ENCODE measurements around the gene SLC10A7.

SLC10A7 gene

DNA sequence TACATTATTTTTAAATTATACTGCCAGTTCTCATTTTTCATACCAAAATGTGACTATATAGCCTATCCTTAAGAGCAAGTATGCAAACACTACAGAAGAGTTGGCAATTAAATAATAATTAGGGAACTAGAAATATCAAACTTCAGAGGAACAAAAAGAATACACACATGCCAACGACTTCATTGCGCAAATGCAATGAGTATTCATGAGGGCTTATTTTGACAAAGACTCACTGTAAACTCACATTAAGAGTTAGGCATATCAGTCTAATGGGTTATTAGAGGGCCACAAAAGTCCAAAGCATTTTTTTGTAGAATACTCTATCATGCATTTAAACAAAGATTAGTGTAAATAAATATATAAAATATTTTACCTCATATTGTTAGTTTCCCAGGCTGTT is 31.6 kb downstream of the SLC10A7 start:
- DNase-seq: no peak

DNA sequence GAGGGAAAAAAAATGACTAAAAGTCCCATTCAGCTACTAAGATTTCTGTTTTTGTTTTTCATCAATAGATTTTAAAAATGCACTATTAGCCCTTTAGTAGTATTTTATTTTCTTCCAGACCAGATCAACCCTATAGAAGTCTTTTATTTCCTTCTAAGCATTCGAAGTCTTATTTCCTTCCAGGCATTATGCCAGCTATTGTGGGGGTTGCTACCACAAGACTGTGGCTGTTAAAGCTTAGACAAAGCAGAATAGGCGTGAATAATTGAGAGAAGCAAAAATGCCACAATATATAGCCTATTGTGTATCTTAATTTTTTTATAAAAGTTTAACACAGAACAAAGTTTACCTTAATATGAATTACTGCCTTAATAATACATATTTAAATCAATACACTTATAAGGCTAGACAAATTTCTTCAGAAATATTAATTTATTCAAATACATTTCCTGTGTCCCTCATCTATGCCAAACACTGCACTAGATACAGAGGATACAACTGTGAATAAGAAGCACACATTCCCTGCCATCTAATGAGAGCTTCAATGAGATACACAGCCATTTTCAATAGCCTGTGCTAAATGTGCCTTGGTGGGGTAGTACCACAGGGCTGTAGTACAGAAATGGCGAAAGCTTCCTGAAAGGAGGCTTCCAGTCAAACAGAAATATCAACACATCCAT is 33.1 kb downstream of the SLC10A7 start:
- DNase-seq: no peak

DNA sequence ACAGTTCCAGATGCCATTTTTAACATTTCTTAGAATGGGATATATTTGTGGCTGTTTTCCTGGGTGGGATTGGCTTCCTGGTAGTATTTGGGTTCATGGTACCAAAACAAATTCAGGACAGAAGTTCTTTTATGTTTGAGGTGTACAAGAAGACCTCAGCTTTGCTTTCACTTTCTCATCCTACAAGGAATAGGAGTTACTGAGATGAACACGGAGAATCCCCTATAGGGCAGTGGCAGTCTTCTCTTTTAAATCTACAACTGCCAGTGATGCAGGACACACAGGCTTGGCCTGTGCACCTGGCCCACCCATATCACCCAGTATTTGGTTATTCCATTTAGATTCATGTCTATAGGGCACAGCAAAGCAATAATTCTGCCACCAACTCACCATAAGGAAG is 35.2 kb downstream of the SLC10A7 start:
- DNase-seq: no peak

DNA sequence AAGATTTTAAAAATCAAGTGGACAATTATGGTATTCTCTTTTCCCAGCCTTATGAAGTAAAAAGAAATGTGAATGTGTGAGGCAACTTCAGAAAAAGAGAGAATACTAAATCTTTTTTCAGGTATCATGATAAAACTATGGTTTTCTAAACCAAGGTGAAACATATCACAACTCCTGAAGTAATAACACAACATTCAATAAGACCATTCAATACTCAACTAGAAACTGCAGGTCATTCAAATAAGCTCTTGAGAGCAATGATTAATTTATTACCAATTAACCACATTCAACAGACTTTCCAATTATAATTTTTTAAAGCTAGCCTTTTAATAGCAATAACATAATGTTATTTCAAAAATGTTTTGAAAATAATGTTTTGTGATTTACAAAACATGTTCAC is 35.8 kb downstream of the SLC10A7 start:
- no peak for DNase-seq

DNA sequence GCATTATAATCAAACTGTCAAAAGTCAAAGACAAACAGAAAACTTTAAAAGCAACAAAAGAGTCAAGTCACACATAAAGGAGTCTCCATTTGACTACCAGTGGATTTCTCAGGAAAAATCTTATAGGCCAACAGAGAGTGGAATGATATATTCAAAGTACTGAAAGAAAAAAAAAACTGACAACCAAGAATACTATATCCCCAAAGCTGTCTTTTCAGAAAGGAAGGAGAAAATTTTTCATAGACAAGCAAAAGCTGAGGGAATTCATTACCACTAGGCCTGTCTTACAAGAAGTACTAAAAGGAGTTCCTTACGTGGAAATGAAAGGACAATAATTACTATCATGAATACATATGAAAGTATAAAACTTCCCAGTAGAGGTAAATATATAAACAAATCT is 39.0 kb downstream of the SLC10A7 start:
- DNase-seq: no peak

DNA sequence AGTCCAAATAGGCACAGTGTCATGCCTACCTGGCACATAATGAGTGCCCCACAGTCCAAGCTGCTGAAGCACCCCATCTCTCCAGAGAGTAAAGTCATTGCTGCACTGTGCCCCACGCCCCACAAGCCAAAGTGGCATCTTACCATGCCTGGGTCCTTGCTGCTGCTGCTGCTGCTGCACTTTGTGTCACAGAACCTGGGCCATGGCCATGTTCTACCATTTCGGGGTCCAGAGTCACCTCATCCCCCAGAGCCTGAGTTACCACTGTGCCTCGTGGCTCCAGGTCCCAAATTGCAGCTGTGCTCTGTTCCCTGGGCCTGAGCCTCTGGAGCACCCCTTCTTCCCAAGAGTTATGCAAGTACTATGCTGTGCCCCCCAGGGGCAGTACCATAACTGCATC is 40.5 kb downstream of the SLC10A7 start:
- no peak for DNase-seq

- DNase-seq: no peak
Measured at GRCh38 chr4:146478009-146478408, 43.7 kb downstream of the SLC10A7 start.

- no peak for DNase-seq
Measured at GRCh38 chr4:146477054-146477453, 44.7 kb downstream of the SLC10A7 start.

- no peak for DNase-seq
Measured at GRCh38 chr4:146472404-146472803, 49.3 kb downstream of the SLC10A7 start.

- no peak for DNase-seq
Measured at GRCh38 chr4:146470604-146471003, 51.1 kb downstream of the SLC10A7 start.

GRCh38 chr4:146469022-146469421 is 52.7 kb downstream of the SLC10A7 start:
- DNase-seq: no peak

DNA sequence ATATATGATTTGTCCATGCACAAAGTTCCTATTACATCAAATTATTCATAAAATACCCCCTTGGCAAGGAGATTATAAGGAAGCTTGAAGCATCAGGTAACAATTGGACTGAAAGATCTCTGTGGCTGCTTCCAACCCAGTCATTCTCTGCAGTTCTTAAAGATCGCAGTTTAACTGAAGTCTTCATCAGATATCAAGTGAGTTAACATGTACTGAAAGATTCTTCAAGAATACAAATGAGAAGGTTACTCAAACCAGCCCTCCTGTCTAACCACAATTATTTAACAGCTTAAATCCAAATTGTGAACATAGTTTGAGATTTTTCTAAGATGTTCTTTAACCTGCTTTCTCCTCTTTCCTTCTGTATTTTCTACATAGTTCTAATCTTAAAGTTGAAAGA is 56.1 kb downstream of the SLC10A7 start:
- no peak for DNase-seq

- no peak for DNase-seq
Measured at GRCh38 chr4:146462251-146462650, 59.5 kb downstream of the SLC10A7 start.

- DNase-seq: no peak
Measured at GRCh38 chr4:146458594-146458993, 63.1 kb downstream of the SLC10A7 start.

DNA sequence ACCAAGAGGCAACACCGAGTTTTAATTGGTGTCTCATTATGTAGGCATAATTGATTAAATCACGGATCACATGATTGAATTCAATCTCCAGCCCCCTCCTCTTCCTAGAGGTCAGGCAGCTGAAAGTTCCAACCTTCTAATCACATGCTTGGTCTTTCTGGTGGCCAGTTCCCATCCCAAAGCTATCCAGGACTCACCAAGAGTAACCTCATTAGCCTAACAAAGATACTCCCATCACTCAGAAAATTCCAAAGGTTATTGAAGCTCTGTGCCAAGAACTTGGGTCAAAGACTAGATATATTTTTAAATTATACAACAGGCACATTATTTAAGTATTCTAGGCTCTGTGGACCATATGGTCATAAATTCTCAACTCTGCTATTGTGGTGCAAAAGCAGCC is 65.1 kb downstream of the SLC10A7 start:
- no peak for DNase-seq

DNA sequence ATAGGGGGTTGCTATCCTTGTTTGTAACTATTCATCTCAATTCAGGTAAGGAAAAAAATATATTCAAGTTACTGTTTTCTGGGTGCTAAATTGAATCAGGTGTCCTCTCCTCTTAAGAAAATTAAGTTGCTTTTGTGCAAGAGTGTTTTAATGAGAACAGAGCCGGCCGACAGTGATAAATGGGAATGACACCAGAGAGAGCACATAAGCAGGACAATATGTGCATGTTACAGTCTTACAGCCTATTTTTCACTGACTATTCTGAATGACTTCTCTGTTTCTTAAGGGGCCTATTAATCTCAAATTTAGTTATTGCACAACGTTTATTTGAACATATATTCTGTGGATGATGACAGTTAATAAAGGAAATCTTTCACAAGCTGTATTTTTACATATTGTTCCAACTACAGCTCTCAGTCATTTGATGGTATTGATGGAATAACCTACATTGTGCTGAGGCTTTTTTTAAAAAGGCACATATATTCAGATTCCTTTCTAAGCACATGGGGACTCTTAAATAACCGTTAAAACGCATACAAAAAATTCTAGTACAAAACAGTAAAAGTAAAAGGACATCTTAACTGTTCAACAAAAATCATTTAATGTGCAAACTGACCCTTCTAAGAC is 68.4 kb downstream of the SLC10A7 start:
- DNase-seq: no peak

GRCh38 chr4:146450524-146450923 is 71.2 kb downstream of the SLC10A7 start:
- no peak for DNase-seq

- no peak for DNase-seq
Measured at GRCh38 chr4:146446555-146446954, 75.2 kb downstream of the SLC10A7 start.

DNA sequence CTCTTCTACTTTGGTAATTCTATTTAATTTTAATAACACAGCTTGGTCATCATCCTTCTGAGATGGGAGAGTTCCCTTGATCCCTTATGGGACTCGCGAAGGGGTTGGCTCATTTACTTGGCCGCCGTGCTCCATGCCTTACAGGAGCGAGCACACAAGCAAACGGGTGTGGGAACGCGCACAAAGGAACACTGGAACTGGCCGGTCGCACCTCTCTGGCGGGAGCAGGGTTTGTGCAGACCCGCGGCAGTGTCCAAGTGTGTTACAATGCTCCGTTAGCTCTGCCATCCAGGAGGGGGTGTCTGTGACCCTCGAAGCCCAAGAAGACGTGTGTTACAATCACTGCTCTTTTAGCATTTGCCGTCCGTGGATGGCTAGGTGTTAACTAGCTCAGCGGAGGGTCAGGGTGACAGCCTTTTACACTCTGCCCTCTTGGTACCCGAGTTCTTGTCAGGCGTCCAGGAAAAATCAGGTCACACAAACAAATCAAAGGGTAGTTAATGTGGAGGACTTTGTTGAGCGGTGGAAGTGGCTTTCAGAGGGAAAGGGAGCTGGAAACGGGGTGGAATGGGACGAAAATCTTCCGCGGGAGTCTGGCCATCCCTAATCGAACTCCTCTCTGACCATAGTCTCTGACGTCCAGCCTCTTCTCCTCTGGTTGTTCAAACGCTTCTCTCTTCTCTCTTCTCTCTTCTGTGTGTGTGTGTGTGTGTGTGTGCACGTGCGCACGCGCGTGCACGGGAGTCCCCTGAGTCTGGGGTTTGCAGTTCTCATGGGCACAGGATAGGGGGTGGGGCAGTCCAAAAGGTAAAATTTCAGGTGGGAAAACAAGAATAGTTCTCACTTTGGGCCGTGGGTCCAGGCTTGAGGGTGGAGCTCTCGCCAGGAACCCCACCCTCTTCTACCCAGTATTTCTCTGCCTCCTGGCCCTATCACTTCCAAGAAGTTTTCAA is 76.3 kb downstream of the SLC10A7 start:
- DNase-seq: no peak

DNA sequence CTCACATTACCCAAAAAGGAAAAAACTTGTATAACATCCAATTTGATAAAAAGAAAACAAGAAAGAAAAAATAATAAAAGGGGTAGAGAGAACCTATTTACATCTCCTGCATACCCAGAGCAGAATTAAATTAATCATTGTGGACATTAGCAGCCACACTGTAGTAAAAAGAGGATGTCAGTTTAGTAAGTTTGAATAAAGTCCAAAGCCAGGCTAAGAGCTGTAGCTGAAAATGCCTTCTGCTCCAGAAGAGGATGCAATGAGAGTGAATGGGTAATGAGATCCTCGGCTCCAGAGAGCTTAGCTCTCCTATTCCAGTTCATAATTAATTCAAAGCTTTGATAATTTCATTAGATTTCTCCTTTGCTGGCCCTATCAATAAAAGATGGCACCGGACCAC is 78.2 kb downstream of the SLC10A7 start:
- no peak for DNase-seq

GRCh38 chr4:146442801-146443200 is 78.9 kb downstream of the SLC10A7 start:
- DNase-seq: no peak

DNA sequence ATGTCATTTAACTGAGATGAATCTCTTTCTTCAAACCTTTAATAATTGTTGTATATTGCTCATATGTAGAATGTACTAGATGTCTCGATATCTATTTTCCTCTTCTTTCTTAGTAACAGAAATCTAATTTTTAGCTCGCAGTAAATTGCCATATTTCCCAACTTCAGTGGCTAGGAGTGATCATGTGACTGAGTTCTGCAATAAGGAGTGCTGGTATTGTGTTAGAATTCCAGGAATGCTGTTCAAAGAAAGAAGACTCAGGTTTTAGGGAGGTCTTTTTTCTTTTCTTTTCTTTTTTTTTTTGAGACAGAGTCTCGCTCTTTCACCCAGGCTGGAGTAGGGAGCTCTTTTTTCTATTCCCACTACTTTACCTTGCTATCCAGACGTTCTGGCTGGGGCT is 81.7 kb downstream of the SLC10A7 start:
- DNase-seq: no peak

- DNase-seq: no peak
Measured at GRCh38 chr4:146439437-146439836, 82.3 kb downstream of the SLC10A7 start.

DNA sequence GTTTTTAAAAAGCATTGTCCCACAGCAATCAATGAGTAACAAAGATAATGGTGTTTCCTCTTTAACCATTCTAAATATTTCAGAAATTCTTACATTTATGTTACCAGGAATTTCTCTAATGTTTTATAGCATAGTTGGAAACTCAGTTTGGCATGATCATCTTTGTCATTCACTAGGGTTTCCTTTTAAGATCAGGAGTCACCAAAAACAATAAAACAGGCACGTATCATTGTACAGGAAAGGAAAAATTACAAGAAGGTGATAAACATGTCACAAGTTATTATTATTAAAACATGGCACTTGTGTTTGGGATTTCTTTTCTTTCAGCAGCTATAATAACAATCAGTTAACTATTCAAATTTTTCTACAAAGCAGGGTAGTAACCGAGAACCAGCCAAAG is 84.0 kb downstream of the SLC10A7 start:
- no peak for DNase-seq
